Measurements from ENCODE around the gene COPS3. TPM values are rescaled to one million over a fixed set of nuclear protein-coding genes. Genes with fewer than 3 reads are reported as not detected.

The COPS3 gene
- total and polyA plus RNA-seq, 9 of the 15 experiments (the other 6 are each of a cell fraction or from before 2014, with no cell fraction given), result 92.4 to 295 (median 167) TPM

GRCh38 chr17:17237026-17237799 is 43.8 kb downstream of the COPS3 start, which contains the start of gene FLCN:
TSS of gene FLCN (minus strand) at chr17:17237168. CDS start at chr17:17228137, 9,031 bp downstream.
- ChIA-PET CTCF (ENCODE audit: low intra/inter-chr PET ratio) (interaction anchor here (0.7 kb wide), 1 partner anchor 76 kb away, joined by 3 read pairs; no protein-coding TSS in a partner anchor), POLR2A (interaction anchor here (0.6 kb wide), 1 partner anchor 252 kb away, joined by 3 read pairs; no protein-coding TSS in a partner anchor)
- Histone ChIP-seq H3K4me1 (replicated peaks in 1 of 2; ENCODE audit: control insufficient read depth in 2 of 2, insufficient read depth in 2 of 2, low read length in 2 of 2) (peaks cover 8 to 11% of the 10 kb centered on the region in 2 experiments; a peak in 4 of 5 replicates), H3K36me3 (ENCODE audit: control insufficient read depth, insufficient read depth, low read length) (peaks cover 14% of the 10 kb centered on the region; the same call in 2 of the 3 replicates), H3K4me2 (ENCODE audit: insufficient read depth, low read length) (peak within 1 kb of the TSS; percentile 99), H3K4me3 (peak within 1 kb of the TSS; percentile 98), H4K20me1 (replicated peaks; ENCODE audit: control insufficient read depth, insufficient read depth, low read length) (peaks cover 17% of the 10 kb centered on the region), H2AFZ (ENCODE audit: low read depth, low read length) (peak within 1 kb of the TSS; percentile 99), H3K27ac (ENCODE audit: extremely low read depth, low read depth, low read length) (peak within 1 kb of the TSS; percentile 100), H3K79me2 (ENCODE audit: control insufficient read depth, insufficient read depth, low read length) (peaks cover 41% of the 10 kb centered on the region), H3K27me3 (ENCODE audit: control insufficient read depth in 2 of 2, insufficient read depth in 2 of 2, low read length in 2 of 2) (no peaks in the 10 kb centered on the region), H3K9ac (ENCODE audit: insufficient read depth in 1 of 2, low read depth in 2 of 2, low read length in 2 of 2) (peak within 1 kb of the TSS; percentile 97 to 99), H3K9me3 (replicated peaks; ENCODE audit: control insufficient read depth, insufficient read depth, low read depth, low read length) (no peaks in the 10 kb centered on the region), H3K9me1 (ENCODE audit: control insufficient read depth, insufficient read depth, low read length) (peaks cover 2% of the 10 kb centered on the region)
- no TSS peak for BruUV-seq (replicated peaks)
- ATAC-seq (peak; percentile 91), FAIRE-seq (peak; percentile 85), DNase-seq (ENCODE audit: extremely low read depth in 1 of 4, low spot score in 3 of 4) (peak; percentile 78 to 90 (median 82))
- intact Hi-C loops (cut with micrococcal nuclease) (no loop called here), in situ Hi-C loops (cut with MboI) (no loop called here)
- WGBS (ENCODE audit: insufficient coverage, low coverage, missing lambda C conversion rate), result 0% methylated on average over 22 of the region's 53 CpGs
- TF ChIP-seq PATZ1 (CRISPR knock-in tag; IDR thresholded peaks at IDR 0.05; ENCODE audit: borderline replicate concordance), result no peak
- no peak for TF ChIP-seq EWSR1 (IDR thresholded peaks at IDR 0.05; ENCODE audit: borderline replicate concordance, low read depth, partially characterized antibody)
- TF ChIP-seq, protein P1, sequence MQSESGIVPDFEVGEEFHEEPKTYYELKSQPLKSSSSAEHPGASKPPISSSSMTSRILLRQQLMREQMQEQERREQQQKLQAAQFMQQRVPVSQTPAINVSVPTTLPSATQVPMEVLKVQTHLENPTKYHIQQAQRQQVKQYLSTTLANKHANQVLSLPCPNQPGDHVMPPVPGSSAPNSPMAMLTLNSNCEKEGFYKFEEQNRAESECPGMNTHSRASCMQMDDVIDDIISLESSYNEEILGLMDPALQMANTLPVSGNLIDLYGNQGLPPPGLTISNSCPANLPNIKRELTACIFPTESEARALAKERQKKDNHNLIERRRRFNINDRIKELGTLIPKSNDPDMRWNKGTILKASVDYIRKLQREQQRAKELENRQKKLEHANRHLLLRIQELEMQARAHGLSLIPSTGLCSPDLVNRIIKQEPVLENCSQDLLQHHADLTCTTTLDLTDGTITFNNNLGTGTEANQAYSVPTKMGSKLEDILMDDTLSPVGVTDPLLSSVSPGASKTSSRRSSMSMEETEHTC (IDR thresholded peaks at IDR 0.05), result peak; percentile 83
- TF ChIP-seq ESRRA (IDR thresholded peaks at IDR 0.05; ENCODE audit: borderline replicate concordance, low read depth), result peak; percentile 83; the same call in 1 of the 2 replicates
- peak; percentile 52 for TF ChIP-seq PCBP1 (IDR thresholded peaks at IDR 0.05; ENCODE audit: low read depth, low read length, poor library complexity, severe bottlenecking)
- TF ChIP-seq, protein P2, sequence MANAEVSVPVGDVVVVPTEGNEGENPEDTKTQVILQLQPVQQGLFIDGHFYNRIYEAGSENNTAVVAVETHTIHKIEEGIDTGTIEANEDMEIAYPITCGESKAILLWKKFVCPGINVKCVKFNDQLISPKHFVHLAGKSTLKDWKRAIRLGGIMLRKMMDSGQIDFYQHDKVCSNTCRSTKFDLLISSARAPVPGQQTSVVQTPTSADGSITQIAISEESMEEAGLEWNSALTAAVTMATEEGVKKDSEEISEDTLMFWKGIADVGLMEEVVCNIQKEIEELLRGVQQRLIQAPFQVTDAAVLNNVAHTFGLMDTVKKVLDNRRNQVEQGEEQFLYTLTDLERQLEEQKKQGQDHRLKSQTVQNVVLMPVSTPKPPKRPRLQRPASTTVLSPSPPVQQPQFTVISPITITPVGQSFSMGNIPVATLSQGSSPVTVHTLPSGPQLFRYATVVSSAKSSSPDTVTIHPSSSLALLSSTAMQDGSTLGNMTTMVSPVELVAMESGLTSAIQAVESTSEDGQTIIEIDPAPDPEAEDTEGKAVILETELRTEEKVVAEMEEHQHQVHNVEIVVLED (CRISPR knock-in tag; IDR thresholded peaks at IDR 0.05), result peak; percentile 49; the same call in 1 of the 2 replicates
- no peak for TF ChIP-seq YY1 (IDR thresholded peaks at IDR 0.05; ENCODE audit: borderline replicate concordance in 1 of 3, control insufficient read depth in 1 of 3, extremely low read depth in 1 of 3, insufficient read depth in 3 of 3, insufficient read length in 1 of 3, insufficient replicate concordance in 2 of 3, low read depth in 1 of 3, low read length in 2 of 3)
- no peak for TF ChIP-seq BRF1 (IDR thresholded peaks at IDR 0.05; ENCODE audit: borderline replicate concordance, extremely low read depth, insufficient read length)
- TF ChIP-seq CBX8 (IDR thresholded peaks at IDR 0.05; ENCODE audit: borderline replicate concordance, extremely low read depth, low read depth, low read length, poor library complexity, severe bottlenecking), result no peak
- no peak for TF ChIP-seq NR3C1 (CRISPR knock-in tag; IDR thresholded peaks at IDR 0.05)

Data from K562 (cell line).